ENCODE data around the gene HPCA. TPM values are rescaled to one million over a fixed set of nuclear protein-coding genes. Genes with fewer than 3 reads are reported as not detected.

HPCA gene
- total and polyA plus RNA-seq, 2 of the 13 experiments (the other 11 are each of a cell fraction or from before 2014, with no cell fraction given) = not detected

- H3K4me1 ChIP-seq (ENCODE audit: insufficient read depth, low read length) = peaks cover 21% of the 10 kb centered on the region
- H3K4me3 ChIP-seq (replicated peaks in 1 of 3; ENCODE audit: insufficient read depth in 1 of 3, low read depth in 2 of 3, low read length in 3 of 3) = no peak overlapping the region
- no TSS peak for BruUV-seq (replicated peaks)
- no peak for FAIRE-seq
- in situ Hi-C loops (cut with HindIII; ENCODE audit: extremely low pct_ligation_motif_present, low pct_unique_long_range_greater_than_20kb) = loop anchor here (5.0 kb wide), 1 partner anchor 81 kb away; no protein-coding TSS in a partner anchor
- no peaks in the 10 kb centered on the region for H3K36me3 ChIP-seq (replicated peaks in 1 of 2; ENCODE audit: control insufficient read depth in 1 of 2, insufficient read depth in 2 of 2, low read length in 2 of 2)
- ChIA-PET CTCF (ENCODE audit: low intra/inter-chr PET ratio, low total read pairs) (no interaction called here), POLR2A (no interaction called here)
- no peak overlapping the region for H3K9ac ChIP-seq (ENCODE audit: insufficient read depth, low read depth, low read length)
- no peak for ATAC-seq
- no peak overlapping the region for H3K27ac ChIP-seq (ENCODE audit: extremely low read length, insufficient read depth, low read length)
- no peak for DNase-seq (ENCODE audit: low spot score)
- intact Hi-C loops (cut with micrococcal nuclease; ENCODE audit: unreplicated experiment) = no loop called here
- H3K4me2 ChIP-seq (ENCODE audit: low read depth, low read length) = no peak overlapping the region
- no peaks in the 10 kb centered on the region for H3K79me2 ChIP-seq (ENCODE audit: insufficient read depth, low read length)
- no peak overlapping the region for H2AFZ ChIP-seq (ENCODE audit: low read length)
- H4K20me1 ChIP-seq (ENCODE audit: insufficient read depth, low read length) = no peaks in the 10 kb centered on the region
- peaks cover 0 to 27% of the 10 kb centered on the region in 2 experiments; a peak in 3 of 5 replicates for H3K27me3 ChIP-seq (ENCODE audit: control insufficient read depth in 1 of 2, insufficient read depth in 2 of 2, low read length in 2 of 2)
- WGBS (ENCODE audit: low lambda C conversion rate) = 79% methylated on average over 6 of the region's 6 CpGs
- TF ChIP-seq ZMAT5 (CRISPR knock-in tag; IDR thresholded peaks at IDR 0.05; ENCODE audit: borderline replicate concordance, low read depth) (no peak), SKI (IDR thresholded peaks at IDR 0.05; ENCODE audit: partially characterized antibody) (no peak)
- no peaks in the 10 kb centered on the region for H3K9me3 ChIP-seq (ENCODE audit: low read length)
These were observed 40.3 kb downstream of the HPCA start for GRCh38 chr1:32926562-32926961.

- H3K4me3 ChIP-seq (replicated peaks in 1 of 3; ENCODE audit: insufficient read depth in 1 of 3, low read depth in 2 of 3, low read length in 3 of 3) = no peak overlapping the region
- intact Hi-C loops (cut with micrococcal nuclease; ENCODE audit: unreplicated experiment) = no loop called here
- H2AFZ ChIP-seq (ENCODE audit: low read length) = no peak overlapping the region
- ChIA-PET CTCF (ENCODE audit: low intra/inter-chr PET ratio, low total read pairs) (no interaction called here), POLR2A (no interaction called here)
- ATAC-seq (no peak), FAIRE-seq (no peak), DNase-seq (ENCODE audit: low spot score) (no peak)
- no peak overlapping the region for H3K4me2 ChIP-seq (ENCODE audit: low read depth, low read length)
- H3K9me3 ChIP-seq (ENCODE audit: low read length) = no peaks in the 10 kb centered on the region
- WGBS (ENCODE audit: low lambda C conversion rate) = 58% methylated on average over 2 of the region's 2 CpGs
- in situ Hi-C loops (cut with HindIII; ENCODE audit: extremely low pct_ligation_motif_present, low pct_unique_long_range_greater_than_20kb) = loop anchor here (5.0 kb wide), 1 partner anchor 80 kb away; no protein-coding TSS in a partner anchor
- H3K79me2 ChIP-seq (ENCODE audit: insufficient read depth, low read length) = no peaks in the 10 kb centered on the region
- BruUV-seq (replicated peaks) = no TSS peak
- H4K20me1 ChIP-seq (ENCODE audit: insufficient read depth, low read length) = no peaks in the 10 kb centered on the region
- peaks cover 0 to 27% of the 10 kb centered on the region in 2 experiments; a peak in 3 of 5 replicates for H3K27me3 ChIP-seq (ENCODE audit: control insufficient read depth in 1 of 2, insufficient read depth in 2 of 2, low read length in 2 of 2)
- H3K9ac ChIP-seq (ENCODE audit: insufficient read depth, low read depth, low read length) = no peak overlapping the region
- no peak overlapping the region for H3K27ac ChIP-seq (ENCODE audit: extremely low read length, insufficient read depth, low read length)
- H3K36me3 ChIP-seq (replicated peaks in 1 of 2; ENCODE audit: control insufficient read depth in 1 of 2, insufficient read depth in 2 of 2, low read length in 2 of 2) = no peaks in the 10 kb centered on the region
- peaks cover 21% of the 10 kb centered on the region for H3K4me1 ChIP-seq (ENCODE audit: insufficient read depth, low read length)
- TF ChIP-seq MLXIP (CRISPR knock-in tag; IDR thresholded peaks at IDR 0.05; ENCODE audit: borderline replicate concordance) (no peak), AGO2 (optimal IDR thresholded peaks at IDR 0.05; ENCODE audit: low read depth, low read length) (no peak), MNT (IDR thresholded peaks at IDR 0.05) (no peak), SUZ12 (IDR thresholded peaks at IDR 0.05; ENCODE audit: low read depth, low read length) (no peak), MLX (CRISPR knock-in tag; IDR thresholded peaks at IDR 0.05) (no peak), TGIF2 (CRISPR knock-in tag; IDR thresholded peaks at IDR 0.05) (no peak), HCFC1 (IDR thresholded peaks at IDR 0.05; ENCODE audit: low read depth, low read length) (no peak), ATF4 (CRISPR knock-in tag; IDR thresholded peaks at IDR 0.05) (no peak), FOSL2 (CRISPR knock-in tag; IDR thresholded peaks at IDR 0.05) (no peak)
These were observed 41.1 kb downstream of the HPCA start for GRCh38 chr1:32927441-32927840.
